Esophagus squamous epithelium (tissue), 4 donors: ENCODE measurements around the gene DIABLO.

ENCODE experiments used
- CTCF ChIP-seq, 6 experiments: fragments of 450-650 bp in 4 of 6; fragments of 200-600 bp in 2 of 6; sonication (generic) in 2 of 6; IDR thresholded peaks; one replicate each; pipeline ENCODE4 v1.5.1; 2016 to 2019; ENCODE audit warnings: antibody characterized with exemption in 6 of 6, mild to moderate bottlenecking in 4 of 6, moderate library complexity in 4 of 6
- POLR2A ChIP-seq, 4 donors: fragments of 450-650 bp; IDR thresholded peaks; one replicate each; pipeline ENCODE4 v1.6.1; 2017; ENCODE audit warnings: antibody characterized with exemption in 4 of 4, mild to moderate bottlenecking in 4 of 4, moderate library complexity in 3 of 4

GRCh38 chr12:122235741-122236140, 9.9 kb upstream of the DIABLO start:
- TF ChIP-seq CTCF (IDR thresholded peaks at IDR 0.05) (no peak), POLR2A (IDR thresholded peaks at IDR 0.05) (no peak)
